GM21423 (cell line): ENCODE measurements around the gene FGR.
"Not testable (repeated sequence)": the region's sequence is repeated elsewhere in the genome, so short reads cannot be mapped to it uniquely, and the experiment has no call there.

Experiments used
- ATAC-seq: cut with Tn5 transposase; IDR thresholded peaks from one replicate; pipeline ENCODE4 v1.9.1; 2021; ENCODE audit warnings: mild to moderate bottlenecking, moderate library complexity; ENCODE audit not compliant: unreplicated experiment

The FGR gene

GRCh38 chr1:27638047-27638734, 3.2 kb upstream of the FGR start:
- ATAC-seq, result no peak

GRCh38 chr1:27635396-27636142, 584 bp upstream of the FGR start:
- no peak for ATAC-seq

DNA sequence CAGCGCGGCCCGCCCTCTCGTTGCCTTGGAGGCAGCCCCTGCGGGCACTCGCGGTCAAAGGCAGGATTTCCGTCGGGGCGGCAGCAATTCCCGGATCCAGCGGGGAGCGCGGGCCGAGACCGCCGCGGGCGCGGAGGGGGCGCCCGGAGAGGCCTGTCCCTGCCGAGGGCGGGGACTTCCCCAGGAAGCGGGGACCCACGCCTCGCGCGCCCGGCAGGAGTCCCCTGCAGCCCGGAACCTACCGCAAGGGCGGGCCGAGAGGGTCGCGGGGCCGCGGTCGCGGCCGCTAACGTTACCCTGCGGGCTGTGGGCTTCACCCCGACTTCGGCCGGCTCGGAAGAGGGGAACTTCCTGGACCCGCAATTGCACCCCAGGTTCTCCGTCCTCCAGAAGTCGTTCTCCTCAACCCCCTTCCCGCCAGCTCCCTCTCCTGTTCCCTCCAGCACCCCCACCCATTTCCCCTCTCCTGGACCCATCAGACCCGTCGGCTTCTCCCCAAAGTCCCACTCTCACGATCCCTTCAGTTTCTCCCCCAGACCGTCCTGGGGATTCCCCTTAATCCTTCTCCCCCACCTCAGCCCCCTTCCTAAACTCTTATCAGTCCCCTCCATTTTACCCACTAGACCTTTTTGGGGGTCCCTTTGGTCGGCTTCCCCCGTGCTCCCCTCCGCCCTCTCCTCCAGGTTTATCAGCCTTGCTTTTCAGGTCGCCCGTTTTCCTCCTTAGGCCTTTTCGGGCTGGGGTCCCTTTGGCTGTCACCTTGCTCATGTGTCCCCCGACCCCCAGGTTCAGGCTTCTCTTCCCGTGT, 604 bp downstream of the FGR start:
- ATAC-seq, result no peak

GRCh38 chr1:27633640-27634176, 1.3 kb downstream of the FGR start:
- no peak for ATAC-seq

DNA sequence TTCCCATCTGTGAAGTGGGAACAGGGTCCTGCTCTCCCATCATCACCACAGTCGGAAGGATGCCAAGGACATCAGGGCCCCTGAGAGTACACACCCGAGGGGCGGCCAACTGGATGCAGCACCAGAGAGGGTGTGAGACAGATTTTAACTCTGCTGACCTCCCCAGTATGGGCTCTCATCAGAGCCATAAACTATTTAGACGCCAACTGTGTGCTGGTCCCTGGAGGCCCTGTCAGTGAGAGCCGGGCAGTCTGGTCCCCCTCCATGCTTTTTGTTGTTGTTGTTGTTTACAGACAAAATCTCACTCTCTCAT, 1.7 kb downstream of the FGR start:
- no peak for ATAC-seq

DNA sequence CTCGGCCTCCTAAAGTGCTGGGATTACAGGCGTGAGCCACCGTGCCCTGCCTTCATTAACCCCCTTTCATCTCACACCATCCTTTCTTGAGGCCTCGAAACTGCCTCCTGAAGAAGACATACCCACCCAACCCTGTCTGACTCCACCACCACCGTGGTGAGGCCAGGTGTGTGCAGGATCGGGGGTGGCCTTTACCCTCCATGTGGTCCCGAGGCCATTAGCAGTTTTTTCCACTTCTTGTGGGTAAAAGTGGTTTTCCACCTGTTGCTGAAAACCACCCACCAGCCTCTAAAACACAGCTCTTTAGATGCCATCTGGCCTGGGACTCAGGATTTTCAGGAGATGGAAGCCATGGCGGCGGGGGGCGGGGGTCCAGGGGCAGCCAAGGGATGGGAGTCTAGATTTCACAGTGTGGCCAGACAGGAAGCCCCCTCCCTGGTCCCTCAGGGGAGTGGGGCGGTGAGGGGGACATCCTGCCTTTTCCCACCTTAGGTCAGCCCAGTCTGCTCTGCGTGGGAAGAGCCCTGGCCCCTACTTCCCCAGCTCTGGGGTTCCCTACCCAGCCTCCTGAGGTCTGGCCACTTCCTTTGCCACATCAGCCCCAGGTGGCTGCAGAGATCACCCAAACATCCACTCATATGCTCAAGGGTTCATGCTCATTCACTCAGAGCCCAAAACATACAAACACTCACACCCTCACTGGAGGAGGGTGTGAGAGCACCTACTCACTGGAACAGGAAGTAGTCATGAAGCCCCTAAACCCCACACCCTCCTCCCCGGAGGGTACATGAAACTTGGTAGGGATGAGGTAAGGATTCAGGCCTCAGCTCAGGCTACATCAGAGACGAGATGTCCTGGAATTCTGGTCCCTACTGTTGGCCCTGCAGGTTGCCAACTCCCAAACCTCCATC, 2.3 kb downstream of the FGR start:
- peak; percentile 40 for ATAC-seq

GRCh38 chr1:27630859-27631491, 4.0 kb downstream of the FGR start:
- ATAC-seq, result peak; percentile 24

- no peak for ATAC-seq
Observed at GRCh38 chr1:27628712-27629111, 6.3 kb downstream of the FGR start.

DNA sequence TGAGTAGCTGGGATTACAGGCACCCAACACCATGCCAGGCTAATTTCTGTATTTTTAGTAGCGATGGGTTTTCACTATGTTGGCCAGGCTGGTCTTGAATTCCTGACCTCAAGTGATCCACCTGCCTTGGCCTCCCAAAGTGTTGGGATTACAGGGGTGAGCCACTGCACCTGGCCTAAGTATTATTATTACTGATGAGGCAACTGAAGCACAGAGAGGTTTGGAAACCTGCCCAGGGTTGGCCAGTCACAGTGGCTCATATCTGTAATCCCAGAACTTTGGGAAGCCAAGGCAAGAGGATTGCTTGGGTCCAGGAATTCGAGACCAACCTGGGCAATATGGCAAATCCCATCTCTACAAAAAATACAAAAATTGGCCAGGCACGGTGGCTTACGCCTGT, 7.3 kb downstream of the FGR start:
- not testable (repeated sequence) for ATAC-seq

DNA sequence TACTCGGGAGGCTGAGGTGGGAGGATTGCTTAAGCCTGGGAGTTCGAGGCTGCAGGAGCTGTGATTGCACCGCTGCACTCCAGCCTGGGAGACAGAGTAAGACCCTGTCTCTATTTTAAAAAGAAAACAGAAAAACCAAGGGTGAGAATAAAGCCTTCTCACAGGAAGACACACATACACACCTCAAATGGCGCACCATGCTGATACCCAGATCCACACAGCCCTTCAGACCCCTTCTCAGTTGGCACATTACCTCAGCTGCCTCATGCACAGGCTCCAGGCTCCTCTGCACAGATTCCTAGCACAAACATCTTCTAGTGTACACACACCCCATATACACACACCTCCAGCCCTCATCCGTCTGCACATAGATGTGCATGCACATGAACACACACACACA, 7.9 kb downstream of the FGR start:
- ATAC-seq, result no peak

DNA sequence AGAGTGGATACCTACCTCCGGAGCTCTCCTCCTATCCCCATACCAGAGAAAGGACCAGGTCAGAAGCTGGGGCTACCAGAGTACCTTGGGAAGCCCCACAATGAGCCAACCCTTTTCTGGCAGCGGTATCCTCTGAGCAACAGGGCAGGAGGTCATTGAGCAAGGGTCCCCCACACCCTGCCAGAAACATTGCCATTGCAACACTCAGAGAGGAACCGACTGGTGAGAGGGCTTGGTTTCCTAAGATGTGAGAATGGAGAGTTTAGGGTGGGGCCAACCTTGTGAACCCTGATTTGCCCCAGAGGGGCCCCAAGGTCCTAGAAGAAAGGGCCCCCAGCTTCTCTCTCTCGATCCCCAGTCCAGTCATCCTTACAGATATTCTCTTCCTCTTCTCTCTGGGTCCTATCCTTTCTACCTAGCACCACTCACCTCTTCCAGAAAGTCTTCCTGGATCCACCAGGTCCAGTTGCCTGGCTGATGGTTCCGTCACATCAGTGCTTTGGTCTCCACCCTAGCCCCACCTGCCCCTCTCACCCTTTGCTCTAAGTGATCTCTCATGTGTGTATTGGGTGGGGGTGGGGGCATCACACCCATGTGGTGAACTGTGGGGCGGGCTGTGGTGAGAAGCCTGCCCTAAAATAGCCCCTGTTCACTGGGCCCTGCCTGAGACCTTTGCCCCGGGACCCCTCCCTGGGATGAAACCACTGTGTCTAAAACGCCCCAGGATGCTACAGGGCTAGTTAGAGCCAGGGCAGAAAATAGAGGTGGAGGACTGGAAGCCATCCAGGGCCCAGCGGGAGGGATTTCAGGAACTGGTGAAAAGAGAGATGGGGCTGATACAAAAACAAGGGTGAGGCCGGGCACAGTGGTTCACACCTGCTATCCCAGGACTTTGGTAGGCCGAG, 8.7 kb downstream of the FGR start:
- ATAC-seq, result peak; percentile 23

- ATAC-seq, result peak; percentile 31
Observed at GRCh38 chr1:27624467-27625178, 10.4 kb downstream of the FGR start.

- ATAC-seq, result no peak
Observed at GRCh38 chr1:27623327-27624212, 11.4 kb downstream of the FGR start.

GRCh38 chr1:27622828-27623227, 12.2 kb downstream of the FGR start:
- ATAC-seq, result no peak

- ATAC-seq, result no peak
Observed at GRCh38 chr1:27621051-27621920, 13.7 kb downstream of the FGR start.

DNA sequence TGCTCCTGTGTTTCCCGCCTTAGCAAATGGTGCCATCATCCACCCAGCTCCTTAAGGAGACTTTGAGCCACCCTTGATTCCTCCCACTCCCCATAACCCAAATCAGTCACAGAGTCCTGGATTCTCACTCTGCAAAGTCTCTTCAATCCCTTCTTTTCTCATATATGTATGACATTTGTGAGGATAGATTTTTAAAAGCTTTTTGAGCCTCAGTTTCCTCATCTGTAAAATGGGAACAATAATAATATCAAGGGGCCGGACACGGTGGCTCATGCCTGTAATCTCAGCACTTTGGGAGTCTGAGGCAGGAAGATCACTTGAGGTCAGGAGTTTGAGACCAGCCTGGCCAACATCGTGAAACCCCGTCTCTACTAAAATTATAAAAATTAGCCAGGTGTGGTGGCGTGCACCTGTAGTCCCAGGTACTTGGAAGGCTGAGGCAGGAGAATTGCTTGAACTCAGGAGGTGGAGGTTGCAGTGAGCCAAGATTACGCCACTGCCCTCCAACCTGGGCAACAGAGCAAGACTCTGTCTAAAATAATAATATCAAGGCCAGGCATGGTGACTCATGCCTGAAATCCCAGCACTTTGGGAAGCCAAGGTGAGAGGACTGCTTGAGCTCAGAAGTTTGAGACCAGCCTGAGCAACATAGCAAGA, 15.1 kb downstream of the FGR start:
- ATAC-seq, result not testable (repeated sequence)
